K562 treated with DMSO at 1 percent for 12 hours (cell line): ENCODE data around the gene METTL27. TPM values are rescaled to one million over a fixed set of nuclear protein-coding genes. Genes with fewer than 3 reads are reported as not detected.

Experiments
- total RNA-seq: library from RNA; unstranded; fragments of 300-600 nt; gene quantifications from 2 replicates; pipeline ENCODE4 v1.2.3, GENCODE V29; 2022; ENCODE audit not compliant: insufficient read depth

The METTL27 gene
- total RNA-seq = not detected in 2 replicates

GRCh38 chr7:73842067-73842976 lies at the start of gene METTL27:
Gene METTL27 (minus strand): TSS chr7:73842516. CDS start chr7:73842140, 376 bp downstream.

GRCh38 chr7:73860859-73861258 lies 18.5 kb upstream of the METTL27 start, which contains the start of gene TMEM270:
Gene TMEM270 (plus strand): TSS chr7:73861159. CDS start chr7:73861195, 36 bp downstream.

GRCh38 chr7:73830681-73831583 lies 11.4 kb downstream of the METTL27 start, which contains the start of gene CLDN4:
Gene CLDN4 (plus strand): TSS chr7:73830996. CDS start chr7:73831202, 206 bp downstream.

Other genes starting within 250 kb of the METTL27 start
- gene MLXIPL, start 218.0 kb downstream of the METTL27 start, total RNA-seq = 12.2 and 28.9 TPM in 2 replicates
- gene VPS37D, start 174.7 kb downstream of the METTL27 start, total RNA-seq = 2.9 and 4.6 TPM in 2 replicates
- 4.2 and 6.4 TPM in 2 replicates for gene DNAJC30, start 159.1 kb downstream of the METTL27 start, total RNA-seq
- gene BUD23, start 158.9 kb downstream of the METTL27 start, total RNA-seq = 129 and 139 TPM in 2 replicates
- gene STX1A, start 122.8 kb downstream of the METTL27 start, total RNA-seq = 10.1 and 15.4 TPM in 2 replicates
- gene ABHD11, start 103.7 kb downstream of the METTL27 start, total RNA-seq = 16.4 and 16.9 TPM in 2 replicates
- not detected in 2 replicates for gene CLDN3, start 72.2 kb downstream of the METTL27 start, total RNA-seq
- 0.14 and 0.34 TPM in 2 replicates for gene CLDN4, start 11.5 kb downstream of the METTL27 start, total RNA-seq
- not detected in 2 replicates for gene TMEM270, start 18.6 kb upstream of the METTL27 start, total RNA-seq
- not detected in 2 replicates for gene ELN, start 185.7 kb upstream of the METTL27 start, total RNA-seq
- gene LIMK1, start 241.3 kb upstream of the METTL27 start, total RNA-seq = 11.0 and 16.2 TPM in 2 replicates